Head of caudate nucleus (tissue), 42 donors: ENCODE results near the gene CTDSPL.

Source experiments
- DNase-seq, 42 donors: peaks; one replicate each; pipeline versions ENCODE4 v3.0.0 to v3.0.0-alpha.2; 2020 to 2021; ENCODE audit warnings: mixed read lengths in 7 of 42
- intact Hi-C: fragments of 100-400 bp; cut with DNase I; formaldehyde crosslinking; loops from one replicate; pipeline ENCODE4 v1.15.0; 2022

CTDSPL gene

DNA sequence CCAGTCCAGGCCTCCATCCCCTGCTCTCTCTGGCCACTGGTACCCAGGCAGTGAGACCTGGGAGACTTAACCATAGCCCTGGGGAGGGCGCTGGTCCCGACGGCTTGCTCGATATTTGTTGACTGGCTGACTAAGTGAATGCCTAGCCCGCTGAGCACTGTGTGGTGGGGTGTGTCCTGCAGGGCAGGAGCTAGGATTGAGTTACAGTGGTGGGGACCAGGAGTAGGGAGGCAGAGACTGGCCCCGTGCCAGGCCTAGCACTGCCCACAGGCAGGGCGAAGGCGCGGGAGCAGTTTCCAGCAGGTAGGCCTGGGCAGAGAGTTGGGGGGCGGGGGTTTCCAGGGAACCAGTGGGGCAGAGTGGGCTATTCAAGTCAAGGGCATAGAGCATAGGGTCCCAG is 128.8 kb downstream of the CTDSPL start, which contains the start of gene VILL:
Gene VILL, plus strand, starts transcription at position 260 of the 400 bp plus-strand sequence. CDS start 2,887 bp downstream, outside the sequence.
- intact Hi-C loops: no loop called here
- peak in 8 of 42 donors; percentile 2 to 30 (median 10) for DNase-seq

DNA sequence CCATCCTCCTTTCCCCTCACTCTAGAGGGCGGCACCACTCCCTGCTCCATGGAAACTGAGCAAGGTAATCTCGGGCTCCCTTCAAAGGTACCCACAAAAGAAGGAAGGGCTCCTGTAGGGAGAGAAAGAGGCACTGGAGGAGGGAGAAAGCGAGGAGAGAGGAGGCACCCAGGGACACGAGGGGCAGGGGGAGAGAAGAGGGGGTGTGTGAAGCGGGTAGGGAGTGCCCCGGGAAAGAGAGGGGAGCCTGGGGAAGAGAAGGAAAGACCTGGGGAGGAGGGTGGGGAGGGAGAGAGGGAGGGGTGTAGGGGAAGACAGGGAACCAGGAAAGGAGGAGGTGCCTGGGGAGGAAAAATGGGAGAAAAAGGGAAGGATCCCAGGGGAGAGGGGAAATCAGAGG is 129.4 kb downstream of the CTDSPL start:
- intact Hi-C loops: no loop called here
- DNase-seq: peak in 3 of 42 donors; percentile 2 to 16 (median 9)

DNA sequence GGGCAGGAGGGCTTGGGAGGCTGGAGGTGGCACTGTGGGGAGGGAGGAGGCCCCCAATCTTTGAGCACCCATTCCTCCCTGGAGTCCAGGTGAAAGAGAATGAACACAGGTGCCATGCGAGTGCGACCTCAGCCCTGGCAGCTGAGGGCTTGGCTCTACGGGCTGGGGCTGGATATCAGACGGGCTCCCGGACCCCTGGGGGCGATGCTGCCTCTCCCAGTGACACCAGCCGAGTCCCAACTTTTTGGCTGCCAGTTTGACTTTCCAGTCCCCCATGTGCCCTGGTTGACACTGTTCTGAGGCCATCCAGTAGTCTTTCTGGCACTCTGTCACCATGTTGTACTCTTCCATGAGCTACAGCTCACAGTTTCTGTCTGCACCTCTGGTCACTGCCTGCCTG is 130.1 kb downstream of the CTDSPL start:
- intact Hi-C loops: no loop called here
- peak in 5 of 42 donors; percentile 3 to 26 (median 9) for DNase-seq

DNA sequence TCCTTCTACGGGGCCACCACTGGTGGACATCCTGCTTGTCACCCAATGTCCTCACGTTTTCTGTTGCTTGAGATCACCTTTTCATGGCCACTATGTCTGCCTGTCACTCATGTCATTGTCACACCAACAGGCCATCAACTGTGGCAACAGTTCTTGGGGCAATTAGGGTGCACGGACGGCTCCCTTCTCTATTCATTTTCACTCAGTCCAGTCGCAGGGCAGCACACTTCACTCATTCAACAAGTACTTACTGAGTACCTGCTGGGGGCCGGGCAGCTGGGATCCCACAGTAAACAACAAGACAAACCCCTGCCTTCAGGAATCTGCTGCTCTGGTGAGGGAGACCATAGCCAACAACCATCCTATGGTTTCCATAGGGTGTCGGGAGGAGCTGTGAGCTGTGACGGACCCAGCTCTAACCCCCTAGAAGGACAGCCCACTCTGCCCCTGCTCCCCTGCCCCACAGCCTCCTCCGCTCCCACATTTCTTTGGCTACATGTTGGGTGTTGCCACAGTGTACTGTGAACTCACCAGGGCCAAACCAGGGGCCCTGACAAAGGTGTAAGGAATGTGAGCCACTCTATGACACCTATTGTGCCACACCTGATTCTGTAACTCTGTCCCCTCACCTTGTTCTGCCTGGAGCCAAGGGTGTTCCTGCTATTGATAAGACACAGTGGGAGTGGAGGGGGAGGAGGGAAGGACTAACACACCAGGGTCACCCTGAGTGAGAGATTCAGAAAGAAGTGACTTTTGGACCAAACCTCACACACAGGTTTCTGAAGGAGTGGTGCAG is 130.8 kb downstream of the CTDSPL start:
- intact Hi-C loops: no loop called here
- peak in 6 of 42 donors; percentile 3 to 27 (median 22) for DNase-seq

DNA sequence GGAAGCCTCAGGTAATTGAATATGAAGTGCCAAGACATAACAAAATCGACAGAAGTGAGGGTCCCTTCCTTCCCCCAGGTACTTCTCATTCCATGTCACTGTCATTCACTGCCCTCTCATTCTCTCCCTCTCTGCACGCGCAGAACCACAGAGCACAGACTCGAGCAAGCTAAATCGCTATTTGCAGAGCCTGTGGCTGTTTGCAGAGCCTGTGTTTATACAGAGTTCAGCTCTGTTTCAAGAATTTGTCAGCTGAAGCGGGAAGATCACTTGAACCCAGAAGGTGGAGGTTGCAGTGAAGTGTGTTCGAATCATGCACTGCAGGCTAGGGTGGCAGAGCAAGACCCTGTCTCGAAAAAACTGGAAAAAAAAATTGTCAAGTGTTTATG is 131.4 kb downstream of the CTDSPL start:
- DNase-seq: peak in 6 of 42 donors; percentile 5 to 28 (median 12)

DNA sequence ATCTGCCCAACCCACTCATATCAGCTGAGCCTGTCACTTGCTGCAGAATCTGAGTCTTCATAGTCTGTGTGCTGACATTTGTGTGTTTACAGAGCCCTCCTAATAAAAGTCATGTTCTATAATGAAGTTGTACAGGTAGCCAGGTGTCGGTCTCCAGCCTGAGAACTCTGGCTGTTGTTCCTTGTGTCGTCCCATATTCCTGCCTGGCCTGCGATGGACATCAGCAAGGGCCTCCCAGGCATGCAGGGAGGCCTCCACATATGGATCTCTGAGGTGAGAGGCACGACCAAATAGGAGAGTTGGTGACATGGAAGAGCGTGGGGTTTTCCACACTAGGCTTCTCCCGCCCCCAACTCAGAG is 131.8 kb downstream of the CTDSPL start:
- intact Hi-C loops: no loop called here

More for the DNA sequence above, 131.4 kb downstream of the CTDSPL start:
- intact Hi-C loops: no loop called here

DNA sequence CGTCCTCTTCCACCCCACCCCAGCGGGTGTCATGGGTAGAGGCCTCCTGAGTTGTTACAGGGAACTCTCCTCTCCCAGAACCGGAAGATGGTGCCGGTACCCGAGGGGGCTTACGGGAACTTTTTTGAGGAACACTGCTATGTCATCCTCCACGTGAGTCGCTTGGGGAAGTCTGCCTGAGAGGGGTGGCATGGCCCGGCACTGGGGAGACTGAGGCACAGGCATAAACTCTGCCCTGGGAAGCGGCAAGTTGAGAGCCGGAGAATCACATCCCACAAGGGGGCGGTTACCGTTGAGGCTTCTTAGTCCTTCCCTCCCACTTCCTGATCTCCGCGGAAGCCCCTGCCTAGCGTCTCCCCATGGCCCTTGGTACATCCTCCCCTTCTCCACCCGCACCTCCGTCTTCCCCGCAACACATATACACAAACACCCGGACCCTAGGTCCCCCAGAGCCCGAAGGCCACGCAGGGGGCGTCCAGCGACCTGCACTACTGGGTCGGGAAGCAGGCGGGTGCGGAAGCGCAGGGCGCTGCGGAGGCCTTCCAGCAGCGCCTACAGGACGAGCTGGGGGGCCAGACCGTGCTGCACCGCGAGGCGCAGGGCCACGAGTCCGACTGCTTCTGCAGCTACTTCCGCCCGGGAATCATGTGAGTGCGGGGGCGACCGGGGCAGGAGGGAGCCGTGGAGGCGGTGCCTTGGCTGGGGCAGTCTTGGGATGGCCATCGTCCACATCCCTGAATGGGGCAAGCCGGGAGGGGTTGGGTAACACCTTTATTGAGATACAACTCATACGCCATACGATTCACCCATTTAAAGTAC is 132.3 kb downstream of the CTDSPL start:
- peak; percentile 31 to 88 (median 74) for DNase-seq
- intact Hi-C loops: no loop called here

More for the DNA sequence above, 131.8 kb downstream of the CTDSPL start:
- peak in 1 of 42 donors; percentile 3 for DNase-seq

DNA sequence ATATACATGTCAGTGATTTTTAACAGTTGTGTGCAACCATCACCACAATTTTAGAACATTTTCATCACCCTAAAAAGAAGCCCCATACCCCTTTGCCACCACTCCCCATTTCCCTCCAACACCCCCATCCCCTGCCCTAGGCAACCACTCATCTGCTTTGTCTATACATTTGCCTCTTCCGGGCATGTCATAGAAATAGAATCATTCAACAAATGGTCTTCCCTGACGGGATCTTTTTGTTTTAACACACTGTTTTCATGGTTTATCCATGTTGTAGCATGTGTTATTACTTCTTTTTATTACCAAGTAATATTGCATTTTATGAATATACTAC is 132.9 kb downstream of the CTDSPL start:
- intact Hi-C loops: no loop called here

DNA sequence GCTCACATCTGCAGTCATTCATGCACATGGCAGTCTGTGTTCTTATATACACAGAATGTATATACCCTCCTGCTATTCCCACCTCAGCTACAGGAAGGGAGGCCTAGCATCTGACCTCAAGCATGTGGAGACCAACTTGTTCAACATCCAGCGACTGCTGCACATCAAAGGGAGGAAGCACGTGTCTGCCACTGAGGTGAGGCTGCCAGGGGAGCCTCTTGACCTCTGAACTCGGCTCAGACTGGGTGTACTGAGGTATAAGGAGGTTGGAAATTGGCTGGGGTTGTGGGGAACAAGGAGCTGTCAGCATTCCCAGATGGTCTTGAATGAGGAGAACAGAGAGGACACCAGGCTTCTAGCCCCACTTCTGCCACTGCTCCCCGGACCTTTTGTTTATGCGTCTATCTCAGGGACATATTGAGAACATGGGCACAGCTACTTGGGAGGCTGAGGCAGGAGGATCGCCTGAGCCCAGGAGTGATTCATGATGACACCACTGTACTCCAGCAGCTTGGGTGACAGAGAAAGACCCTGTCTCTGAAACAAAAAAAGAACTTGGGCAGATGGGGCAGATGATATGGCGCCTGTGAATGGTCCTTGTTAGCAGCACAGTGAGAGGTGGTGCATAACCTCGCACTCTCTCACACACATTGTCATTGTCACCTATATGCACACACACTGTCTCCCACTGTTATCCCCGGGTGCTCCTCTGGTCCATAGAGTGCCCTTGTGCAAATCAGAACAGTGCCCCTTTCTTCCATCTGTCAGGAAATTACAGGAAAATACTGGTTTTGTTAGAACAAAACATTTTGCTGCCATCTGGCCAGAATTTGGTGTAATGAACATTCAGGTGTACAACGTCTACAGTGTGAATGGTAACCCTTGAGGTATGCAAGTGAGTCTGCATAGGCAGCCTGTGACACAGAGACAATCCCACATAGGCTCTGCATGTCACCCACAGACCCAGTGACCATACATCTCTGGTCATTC is 134.3 kb downstream of the CTDSPL start:
- peak in 3 of 42 donors; percentile 4 to 13 (median 5) for DNase-seq
- intact Hi-C loops: no loop called here

More for the DNA sequence above, 132.9 kb downstream of the CTDSPL start:
- no peak for DNase-seq

DNA sequence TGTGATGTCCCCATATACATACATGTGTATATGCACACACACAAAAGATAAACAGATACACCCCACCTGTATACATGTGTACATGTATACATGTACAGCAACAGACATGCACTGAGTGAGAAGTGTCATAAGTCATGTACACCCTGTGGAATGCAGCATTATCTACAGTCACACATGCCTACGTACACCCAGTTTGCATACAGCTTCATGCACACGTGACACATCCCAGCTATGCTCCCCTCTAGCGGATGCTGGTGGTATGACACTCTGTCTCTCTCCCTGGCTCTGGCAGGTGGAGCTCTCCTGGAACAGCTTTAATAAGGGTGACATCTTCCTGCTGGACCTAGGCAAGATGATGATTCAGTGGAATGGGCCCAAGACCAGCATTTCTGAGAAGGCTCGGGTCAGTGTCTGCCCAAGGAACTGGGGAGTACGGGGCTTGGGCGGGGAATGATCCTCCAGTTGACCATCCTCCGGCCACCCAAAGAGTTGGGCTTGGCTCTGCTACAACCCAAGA is 135.2 kb downstream of the CTDSPL start:
- DNase-seq: peak in 41 of 42 donors; percentile 25 to 86 (median 68)
- intact Hi-C loops: no loop called here

DNA sequence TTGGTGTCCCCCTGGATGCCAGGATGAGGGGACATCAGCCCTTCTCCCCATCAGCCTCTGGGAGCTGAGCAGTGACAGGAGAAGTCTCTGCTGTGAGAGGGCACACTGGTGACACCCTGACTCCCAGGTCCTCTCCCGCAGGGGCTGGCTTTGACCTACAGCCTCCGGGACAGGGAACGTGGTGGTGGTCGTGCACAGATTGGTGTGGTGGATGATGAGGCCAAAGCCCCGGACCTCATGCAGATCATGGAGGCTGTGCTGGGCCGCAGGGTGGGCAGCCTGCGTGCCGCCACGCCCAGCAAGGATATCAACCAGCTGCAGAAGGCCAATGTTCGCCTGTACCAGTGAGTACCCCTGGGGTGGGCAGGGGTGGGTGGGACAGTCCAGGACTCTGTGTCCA is 135.7 kb downstream of the CTDSPL start:
- intact Hi-C loops: no loop called here
- DNase-seq: peak in 2 of 42 donors; percentile 6 to 33

DNA sequence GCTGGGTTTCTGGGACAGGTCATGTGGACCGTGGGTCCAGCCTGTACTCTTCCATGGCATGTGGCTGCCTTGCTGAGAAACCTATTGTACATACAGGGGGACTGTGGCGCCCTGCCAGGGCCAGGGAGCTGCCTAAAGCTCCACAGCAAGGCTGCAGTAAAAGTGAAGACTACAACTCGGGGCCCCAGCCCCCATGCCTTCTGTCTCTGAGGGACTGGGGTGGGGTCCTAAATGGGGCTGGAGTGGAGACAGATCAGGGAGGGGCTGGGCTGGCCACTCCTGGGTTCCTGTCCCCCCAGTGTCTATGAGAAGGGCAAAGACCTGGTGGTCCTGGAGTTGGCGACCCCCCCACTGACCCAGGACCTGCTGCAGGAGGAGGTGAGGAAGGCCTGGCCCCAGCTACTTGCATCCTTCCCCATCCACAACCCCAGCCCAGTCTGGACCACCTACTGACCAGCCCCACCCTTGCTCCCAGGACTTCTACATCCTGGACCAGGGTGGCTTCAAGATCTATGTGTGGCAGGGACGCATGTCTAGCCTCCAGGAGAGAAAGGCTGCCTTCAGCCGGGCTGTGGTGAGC is 136.2 kb downstream of the CTDSPL start:
- intact Hi-C loops: no loop called here

DNA sequence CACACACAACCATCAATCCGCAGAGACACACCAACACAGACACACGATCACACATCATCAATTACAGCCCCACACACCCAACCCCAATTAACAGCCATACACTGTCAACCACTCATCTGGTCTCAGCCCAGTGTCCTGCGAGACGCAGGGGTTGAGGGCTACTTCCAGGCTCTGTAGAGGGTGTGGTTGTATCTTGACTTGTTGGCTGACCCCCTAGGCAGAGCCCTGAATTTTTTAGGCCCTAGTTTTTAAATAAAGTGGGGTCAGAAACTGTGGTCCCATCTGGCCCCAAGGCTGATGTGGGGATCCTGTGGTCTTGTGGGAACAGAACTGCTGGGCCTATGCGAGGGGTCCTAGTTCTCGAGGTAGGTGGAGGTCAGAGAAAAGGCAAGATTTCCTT is 138.2 kb downstream of the CTDSPL start:
- peak in 2 of 42 donors; percentile 3 for DNase-seq
- intact Hi-C loops: loop anchor here (10.0 kb wide), 1 partner anchor 485 kb away; no protein-coding TSS in a partner anchor

More for the DNA sequence above, 136.2 kb downstream of the CTDSPL start:
- peak in 1 of 42 donors; percentile 6 for DNase-seq

DNA sequence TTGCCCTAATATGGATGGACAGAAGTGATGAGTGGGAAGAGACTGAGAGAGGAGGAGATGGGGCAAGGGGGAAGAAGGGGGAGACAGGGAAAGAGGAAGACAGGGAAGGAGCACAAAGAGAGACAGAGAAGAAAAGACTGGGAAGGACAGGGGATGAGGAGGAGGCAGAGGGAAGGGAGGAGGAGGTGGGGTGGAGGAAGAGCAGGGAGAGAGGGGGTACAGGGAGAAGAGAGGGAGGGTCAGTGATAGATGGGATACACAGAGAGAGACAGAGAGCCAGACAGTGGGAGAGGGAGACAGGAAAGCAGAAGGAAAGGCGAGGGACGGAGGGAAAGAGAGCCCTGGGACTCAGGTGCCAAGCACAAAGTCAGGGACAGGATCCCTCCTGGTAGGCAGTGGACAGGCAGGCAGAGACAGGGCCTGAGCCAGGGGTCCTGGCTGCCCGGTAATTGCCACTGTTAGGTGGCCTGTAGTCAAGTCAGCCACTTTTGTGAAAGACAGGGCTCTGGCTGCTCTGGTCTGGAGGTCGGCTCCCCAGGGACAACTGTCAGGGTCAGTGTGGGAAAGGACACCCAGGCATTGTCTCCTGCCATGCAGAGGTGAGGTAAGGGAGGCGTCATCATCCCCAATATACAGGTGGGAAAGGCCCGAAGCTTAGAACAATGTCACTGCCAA is 138.7 kb downstream of the CTDSPL start:
- intact Hi-C loops: loop anchor here (10.0 kb wide), 1 partner anchor 484 kb away; no protein-coding TSS in a partner anchor
- peak in 1 of 42 donors; percentile 7 for DNase-seq

DNA sequence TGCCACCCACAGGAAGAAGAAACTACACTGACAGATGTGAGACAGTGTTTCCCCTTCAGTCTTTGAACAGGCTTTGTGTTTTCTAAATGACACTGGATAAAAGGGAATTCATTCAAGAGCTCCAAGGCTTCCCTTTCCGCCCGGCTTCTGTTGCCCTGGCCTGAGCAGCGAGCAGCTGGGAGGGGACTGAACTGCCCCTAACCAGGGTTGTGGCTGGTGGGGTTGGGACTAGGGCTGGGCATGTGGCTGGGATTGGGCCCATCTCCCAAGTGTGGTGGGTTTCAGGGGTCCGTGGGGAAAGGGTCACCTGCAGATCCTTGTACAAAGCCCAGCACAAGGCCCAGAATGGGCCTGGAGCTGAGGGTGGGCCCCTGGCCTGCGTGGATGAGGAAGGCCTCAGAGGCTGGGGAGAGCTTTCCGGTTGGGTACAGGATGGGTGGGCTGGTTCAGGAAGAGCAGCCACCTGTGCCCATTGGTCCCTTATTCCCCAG is 139.3 kb downstream of the CTDSPL start:
- intact Hi-C loops: loop anchor here (10.0 kb wide), 1 partner anchor 484 kb away; no protein-coding TSS in a partner anchor
- DNase-seq: peak in 5 of 42 donors; percentile 21 to 60 (median 38)

DNA sequence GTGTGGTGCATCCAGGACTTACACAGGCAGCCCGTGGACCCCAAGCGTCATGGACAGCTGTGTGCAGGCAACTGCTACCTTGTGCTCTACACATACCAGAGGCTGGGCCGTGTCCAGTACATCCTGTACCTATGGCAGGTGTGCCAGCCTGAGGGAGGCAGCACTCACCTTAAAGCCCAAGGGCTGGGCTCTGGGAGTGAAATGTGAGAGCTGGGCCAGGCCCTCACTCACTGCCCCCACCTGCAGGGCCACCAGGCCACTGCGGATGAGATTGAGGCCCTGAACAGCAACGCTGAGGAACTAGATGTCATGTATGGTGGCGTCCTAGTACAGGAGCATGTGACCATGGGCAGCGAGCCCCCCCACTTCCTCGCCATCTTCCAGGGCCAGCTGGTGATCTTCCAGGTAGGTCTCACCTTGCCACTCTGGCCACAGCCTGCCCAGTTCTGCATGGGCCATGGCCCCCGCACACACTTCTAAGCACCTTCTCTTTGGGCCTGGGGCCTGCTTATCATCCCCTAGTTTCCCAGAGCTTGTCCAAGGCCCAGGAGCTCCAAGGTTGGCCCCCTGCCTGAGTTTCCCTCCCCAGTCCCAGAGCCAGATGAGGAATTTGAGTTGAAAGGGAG is 139.9 kb downstream of the CTDSPL start:
- intact Hi-C loops: loop anchor here (10.0 kb wide), 1 partner anchor 483 kb away; no protein-coding TSS in a partner anchor
- peak in 2 of 42 donors; percentile 4 to 13 for DNase-seq
